Midbrain (tissue), 1 donor: ENCODE measurements around the gene MAP2K5.

Experiments
- DNase-seq: peaks from one replicate; lab custom pipeline; 2025; lab: John Stamatoyannopoulos, UW

Gene MAP2K5

GRCh38 chr15:67559576-67559975 lies 17.1 kb downstream of the MAP2K5 start:
- DNase-seq: no peak

DNA sequence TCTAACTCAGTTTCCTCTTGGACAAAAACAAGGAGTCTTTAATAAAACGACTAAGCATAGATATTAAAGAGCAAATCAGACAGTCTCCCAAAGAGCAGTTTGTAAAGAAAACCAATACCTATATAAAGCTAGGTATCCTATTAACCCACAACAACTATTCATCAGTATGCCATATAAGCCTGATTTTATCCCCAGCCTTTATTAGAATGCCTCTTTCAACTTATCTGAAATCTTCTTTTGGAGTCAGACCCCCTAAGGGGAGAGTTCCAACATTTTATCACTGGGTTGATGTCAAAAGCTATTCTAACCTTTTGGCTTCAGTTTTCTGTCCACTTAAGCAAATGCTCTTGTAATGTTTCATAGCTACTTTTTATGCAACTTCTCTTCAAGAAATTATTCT lies 17.8 kb downstream of the MAP2K5 start:
- no peak for DNase-seq

DNA sequence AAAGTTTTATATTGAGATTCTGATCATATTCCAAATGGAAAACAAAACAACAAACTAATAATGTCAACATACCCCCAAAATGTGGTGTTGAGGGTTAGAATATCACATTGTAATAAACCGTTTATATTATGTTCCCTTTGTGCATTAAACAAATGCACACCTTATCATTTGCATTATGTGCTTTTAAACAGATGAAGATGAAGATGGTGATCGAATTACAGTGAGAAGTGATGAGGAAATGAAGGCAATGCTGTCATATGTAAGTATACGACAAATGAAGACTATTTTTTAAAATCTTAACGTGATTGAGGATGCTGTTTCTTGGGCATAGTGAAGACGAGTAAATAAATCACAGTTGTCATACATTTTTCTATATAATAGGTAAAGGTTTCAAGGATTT lies 20.6 kb downstream of the MAP2K5 start:
- DNase-seq: no peak

- no peak for DNase-seq
Measured at GRCh38 chr15:67564021-67564967, 21.8 kb downstream of the MAP2K5 start.

DNA sequence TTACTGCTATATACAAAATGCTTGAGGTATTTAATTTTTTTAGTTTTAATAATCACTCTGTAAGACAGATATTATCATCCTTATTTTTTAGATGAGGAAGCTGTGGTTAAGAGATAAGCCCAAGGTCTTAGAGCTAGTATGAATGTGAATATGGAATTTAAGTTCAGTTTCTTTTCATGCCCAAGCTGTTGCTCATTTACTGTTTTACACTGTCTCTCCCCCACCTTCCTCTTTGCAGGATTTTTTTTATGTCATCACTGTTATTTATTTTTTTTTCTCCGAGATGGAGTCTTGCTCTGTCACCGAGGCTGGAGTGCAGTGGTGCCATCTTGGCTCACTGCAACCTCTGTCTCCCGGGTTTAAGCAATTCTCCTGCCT lies 22.5 kb downstream of the MAP2K5 start:
- no peak for DNase-seq

- DNase-seq: no peak
Measured at GRCh38 chr15:67569668-67570067, 27.2 kb downstream of the MAP2K5 start.

DNA sequence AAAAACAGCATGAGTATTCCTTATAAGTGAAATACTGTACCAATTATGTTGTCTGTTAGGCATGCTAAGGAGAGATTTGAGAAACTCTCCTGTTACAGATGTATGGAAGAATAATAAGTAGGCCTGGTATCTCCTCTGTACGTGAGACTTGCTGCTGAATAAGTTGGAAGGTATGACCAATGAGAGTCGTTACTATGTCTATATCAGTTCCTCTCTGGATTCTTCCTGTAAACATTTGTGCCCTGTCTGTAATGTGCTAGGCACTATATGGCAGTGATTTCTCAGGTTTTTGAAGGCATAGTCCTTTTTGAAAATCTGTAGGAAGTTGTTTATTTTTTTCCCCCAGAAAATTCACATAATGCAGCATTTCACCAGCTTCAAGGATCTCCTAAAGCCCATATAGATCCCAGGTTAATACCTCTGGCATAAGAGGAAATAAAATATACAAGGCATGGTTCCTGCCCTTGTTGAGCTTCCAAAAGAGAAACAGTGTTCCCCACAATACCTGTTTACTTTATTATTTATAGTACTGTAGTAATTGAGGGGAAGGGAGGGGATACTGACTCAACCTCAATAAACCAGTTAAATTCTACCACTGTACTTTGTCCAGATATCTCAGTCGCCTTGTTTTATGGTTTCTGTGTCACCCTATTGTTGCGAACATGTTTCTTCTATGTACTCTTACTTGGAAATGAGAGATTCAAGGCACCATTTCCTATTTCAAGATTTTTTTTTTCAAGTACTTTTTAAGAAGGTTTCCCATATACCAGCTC lies 28.6 kb downstream of the MAP2K5 start:
- DNase-seq: no peak

GRCh38 chr15:67571648-67572415 lies 29.3 kb downstream of the MAP2K5 start:
- no peak for DNase-seq

DNA sequence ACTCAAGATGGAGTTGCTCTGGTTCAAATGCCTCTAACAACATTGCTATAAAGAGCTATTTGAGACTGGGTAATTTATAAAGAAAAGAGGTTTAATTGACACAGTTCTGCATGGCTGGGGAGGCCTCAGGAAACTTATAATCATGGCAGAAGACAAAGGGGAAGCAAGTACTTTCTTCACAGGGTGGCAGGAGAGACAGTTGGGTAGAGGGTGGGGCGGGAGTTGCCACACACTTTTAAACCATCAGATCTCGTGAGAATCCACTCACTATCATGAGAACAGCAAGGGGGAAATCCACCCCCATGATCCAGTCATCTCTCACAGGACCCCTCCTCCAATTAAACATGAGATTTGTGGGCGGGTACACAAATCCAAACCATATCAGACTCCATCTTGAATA lies 30.7 kb downstream of the MAP2K5 start:
- no peak for DNase-seq

GRCh38 chr15:67575039-67575502 lies 32.6 kb downstream of the MAP2K5 start:
- DNase-seq: no peak

- DNase-seq: no peak
Measured at GRCh38 chr15:67578020-67578600, 35.6 kb downstream of the MAP2K5 start.

- DNase-seq: no peak
Measured at GRCh38 chr15:67579164-67579563, 36.7 kb downstream of the MAP2K5 start.

GRCh38 chr15:67579967-67580366 lies 37.5 kb downstream of the MAP2K5 start:
- DNase-seq: no peak

GRCh38 chr15:67584157-67584556 lies 41.7 kb downstream of the MAP2K5 start:
- no peak for DNase-seq

GRCh38 chr15:67585681-67586080 lies 43.2 kb downstream of the MAP2K5 start:
- no peak for DNase-seq

GRCh38 chr15:67587331-67587730 lies 44.8 kb downstream of the MAP2K5 start:
- no peak for DNase-seq

GRCh38 chr15:67587754-67588153 lies 45.3 kb downstream of the MAP2K5 start:
- DNase-seq: no peak

GRCh38 chr15:67590191-67590590 lies 47.7 kb downstream of the MAP2K5 start:
- no peak for DNase-seq

- no peak for DNase-seq
Measured at GRCh38 chr15:67592245-67592644, 49.7 kb downstream of the MAP2K5 start.

GRCh38 chr15:67593562-67593961 lies 51.1 kb downstream of the MAP2K5 start:
- no peak for DNase-seq

- no peak for DNase-seq
Measured at GRCh38 chr15:67594770-67595169, 52.3 kb downstream of the MAP2K5 start.

GRCh38 chr15:67595572-67595971 lies 53.1 kb downstream of the MAP2K5 start:
- DNase-seq: no peak
